ENCODE results near the gene ARF1. TPM values are rescaled to one million over a fixed set of nuclear protein-coding genes. Genes with fewer than 3 reads are reported as not detected.

Gene ARF1
- total and polyA plus RNA-seq, 4 donors: 232 to 356 (median 320) TPM

DNA sequence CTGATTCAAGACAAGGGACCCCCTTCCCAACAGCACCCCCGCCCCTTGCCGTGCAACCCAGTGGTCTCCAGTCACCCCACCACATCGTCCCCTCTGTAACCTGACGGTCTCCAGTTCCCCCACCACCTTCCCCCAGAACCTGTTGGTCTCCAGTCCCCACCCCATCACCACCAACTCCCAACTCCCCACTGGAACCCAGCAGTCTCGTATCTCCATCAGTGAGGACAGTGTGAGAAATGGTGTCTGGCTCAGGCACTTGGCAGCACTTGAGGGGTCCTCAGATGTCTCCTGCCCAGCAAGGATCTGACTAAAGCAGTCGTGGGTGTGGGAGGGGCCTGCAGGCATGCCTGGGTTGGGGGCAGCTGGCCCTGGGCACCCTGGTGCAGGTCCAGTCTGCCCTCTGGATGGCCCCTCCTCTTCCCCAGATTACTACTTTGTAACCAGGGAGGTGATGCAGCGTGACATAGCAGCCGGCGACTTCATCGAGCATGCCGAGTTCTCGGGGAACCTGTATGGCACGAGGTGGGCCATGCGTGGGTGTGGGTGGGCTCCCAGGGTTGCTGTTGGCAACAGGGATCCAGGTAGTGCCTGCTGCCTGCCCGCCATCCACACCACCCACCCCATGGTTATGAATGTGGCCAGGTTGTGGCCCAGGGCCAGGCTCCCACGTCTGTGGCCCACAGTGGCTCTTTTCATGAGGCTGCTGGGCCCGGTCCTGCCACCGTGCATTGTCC, 64.1 kb downstream of the ARF1 start:
- Histone ChIP-seq H3K4me3 (ENCODE audit: low read length in 2 of 2) (no peak overlapping the region), H3K9me3 (ENCODE audit: control insufficient read depth, low read length) (no peaks in the 10 kb centered on the region), H3K36me3 (ENCODE audit: control insufficient read depth in 1 of 2, insufficient read depth in 2 of 2, low read length in 1 of 2) (peaks cover 0 to 2% of the 10 kb centered on the region in 2 donors), H3K27ac (ENCODE audit: low read depth in 1 of 2, low read length in 2 of 2) (no peak overlapping the region), H3K27me3 (ENCODE audit: control insufficient read depth in 1 of 2, insufficient read depth in 2 of 2, low read length in 1 of 2) (no peaks in the 10 kb centered on the region), H3K4me1 (ENCODE audit: control insufficient read depth in 1 of 2, insufficient read depth in 2 of 2, low read length in 2 of 2) (peaks cover 0 to 5% of the 10 kb centered on the region in 2 donors)
- ATAC-seq (ENCODE audit: low FRiP score): no peak
- intact Hi-C loops (cut with DNase I): no loop called here
- 85 to 89% methylated on average over 18 of the region's 18 CpGs for WGBS, 2 donors
- peak in 1 of 2 donors; percentile 32 for DNase-seq

DNA sequence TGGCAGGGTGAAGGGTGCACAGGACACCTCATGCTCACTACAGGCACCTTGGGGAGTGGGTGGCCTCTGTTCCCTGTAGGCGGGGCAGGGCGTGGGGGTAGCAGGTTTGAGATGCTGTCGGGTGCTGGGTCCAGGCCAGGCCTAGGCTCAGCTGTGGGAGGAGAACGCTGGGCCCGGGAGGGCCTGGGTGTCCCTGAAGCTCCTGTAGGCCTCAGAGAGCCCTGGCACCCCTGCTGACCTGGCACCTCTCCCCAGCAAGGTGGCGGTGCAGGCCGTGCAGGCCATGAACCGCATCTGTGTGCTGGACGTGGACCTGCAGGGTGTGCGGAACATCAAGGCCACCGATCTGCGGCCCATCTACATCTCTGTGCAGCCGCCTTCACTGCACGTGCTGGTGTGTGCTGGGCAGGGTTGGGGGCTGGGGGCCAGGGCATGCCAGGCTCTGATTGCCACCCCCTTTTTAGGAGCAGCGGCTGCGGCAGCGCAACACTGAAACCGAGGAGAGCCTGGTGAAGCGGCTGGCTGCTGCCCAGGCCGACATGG, 64.7 kb downstream of the ARF1 start:
- Histone ChIP-seq H3K27ac (ENCODE audit: low read depth in 1 of 2, low read length in 2 of 2) (no peak overlapping the region), H3K36me3 (ENCODE audit: control insufficient read depth in 1 of 2, insufficient read depth in 2 of 2, low read length in 1 of 2) (peaks cover 0 to 2% of the 10 kb centered on the region in 2 donors), H3K9me3 (ENCODE audit: control insufficient read depth, low read length) (no peaks in the 10 kb centered on the region), H3K4me3 (ENCODE audit: low read length in 2 of 2) (no peak overlapping the region), H3K4me1 (ENCODE audit: control insufficient read depth in 1 of 2, insufficient read depth in 2 of 2, low read length in 2 of 2) (no peaks in the 10 kb centered on the region), H3K27me3 (ENCODE audit: control insufficient read depth in 1 of 2, insufficient read depth in 2 of 2, low read length in 1 of 2) (no peaks in the 10 kb centered on the region)
- WGBS, 2 donors: 90 to 92% methylated on average over 20 of the region's 20 CpGs
- no peak for ATAC-seq (ENCODE audit: low FRiP score)
- DNase-seq: peak; percentile 42 to 70
- intact Hi-C loops (cut with DNase I): no loop called here

DNA sequence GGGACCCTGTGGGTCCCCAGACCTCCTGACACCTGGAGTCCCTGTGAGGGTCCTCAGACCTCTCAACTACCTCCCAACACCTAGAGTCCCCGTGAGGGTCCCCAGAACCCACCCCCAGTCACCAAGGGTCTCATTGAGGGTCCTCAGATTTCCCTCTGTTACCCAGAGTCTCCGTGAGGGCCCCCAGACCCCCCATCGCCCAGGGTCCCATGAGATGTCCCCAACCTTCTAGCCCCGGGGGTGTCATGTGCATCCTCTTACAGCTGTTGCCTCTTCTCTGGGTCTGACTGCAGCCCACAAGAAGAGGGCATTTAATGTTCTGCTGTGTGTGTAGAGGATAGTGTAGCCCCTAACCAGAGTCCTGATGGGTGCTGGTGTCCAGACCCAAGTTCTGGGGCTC, 65.3 kb downstream of the ARF1 start:
- DNase-seq: peak in 1 of 2 donors; percentile 55
- 85 to 91% methylated on average over 4 of the region's 4 CpGs for WGBS, 2 donors
- no peaks in the 10 kb centered on the region for H3K4me1 ChIP-seq (ENCODE audit: control insufficient read depth in 1 of 2, insufficient read depth in 2 of 2, low read length in 2 of 2)

DNA sequence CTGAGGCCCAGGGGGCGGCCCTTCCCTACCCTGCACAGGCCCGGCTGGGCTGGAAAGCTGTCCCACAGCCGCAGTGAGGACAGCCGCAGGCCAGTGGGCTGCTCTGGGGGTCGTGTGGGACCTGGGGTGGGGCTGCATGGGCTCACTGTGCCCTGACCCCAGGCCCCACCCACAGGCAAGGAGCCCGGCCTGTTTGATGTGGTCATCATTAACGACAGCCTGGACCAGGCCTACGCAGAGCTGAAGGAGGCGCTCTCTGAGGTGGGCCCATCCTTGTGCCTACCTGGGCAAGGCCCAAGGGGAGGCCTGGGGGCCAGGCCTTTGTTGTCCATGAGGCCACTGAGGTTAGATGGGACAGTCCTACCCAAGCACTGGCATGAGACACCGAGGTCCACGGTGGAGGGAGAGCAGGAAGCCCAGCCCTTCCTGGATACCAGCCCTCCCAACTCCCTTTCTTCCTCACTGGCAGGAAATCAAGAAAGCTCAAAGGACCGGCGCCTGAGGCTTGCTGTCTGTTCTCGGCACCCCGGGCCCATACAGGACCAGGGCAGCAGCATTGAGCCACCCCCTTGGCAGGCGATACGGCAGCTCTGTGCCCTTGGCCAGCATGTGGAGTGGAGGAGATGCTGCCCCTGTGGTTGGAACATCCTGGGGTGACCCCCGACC, 65.8 kb downstream of the ARF1 start:
- Histone ChIP-seq H3K4me3 (ENCODE audit: low read length in 2 of 2) (no peak overlapping the region), H3K36me3 (ENCODE audit: control insufficient read depth in 1 of 2, insufficient read depth in 2 of 2, low read length in 1 of 2) (peaks cover 0 to 2% of the 10 kb centered on the region in 2 donors), H3K27ac (ENCODE audit: low read depth in 1 of 2, low read length in 2 of 2) (no peak overlapping the region), H3K4me1 (ENCODE audit: control insufficient read depth in 1 of 2, insufficient read depth in 2 of 2, low read length in 2 of 2) (no peaks in the 10 kb centered on the region), H3K27me3 (ENCODE audit: control insufficient read depth in 1 of 2, insufficient read depth in 2 of 2, low read length in 1 of 2) (no peaks in the 10 kb centered on the region), H3K9me3 (ENCODE audit: control insufficient read depth, low read length) (no peaks in the 10 kb centered on the region)
- WGBS, 2 donors: 62% methylated on average over 18 of the region's 18 CpGs
- intact Hi-C loops (cut with DNase I): no loop called here
- ATAC-seq (ENCODE audit: low FRiP score) (no peak), DNase-seq (peak; percentile 40 to 71)

More for the DNA sequence above, 65.3 kb downstream of the ARF1 start:
- no peaks in the 10 kb centered on the region for H3K9me3 ChIP-seq (ENCODE audit: control insufficient read depth, low read length)
- intact Hi-C loops (cut with DNase I): no loop called here
- H3K4me3 ChIP-seq (ENCODE audit: low read length in 2 of 2): no peak overlapping the region
- no peaks in the 10 kb centered on the region for H3K27me3 ChIP-seq (ENCODE audit: control insufficient read depth in 1 of 2, insufficient read depth in 2 of 2, low read length in 1 of 2)
- H3K36me3 ChIP-seq (ENCODE audit: control insufficient read depth in 1 of 2, insufficient read depth in 2 of 2, low read length in 1 of 2): peaks cover 0 to 2% of the 10 kb centered on the region in 2 donors
- H3K27ac ChIP-seq (ENCODE audit: low read depth in 1 of 2, low read length in 2 of 2): no peak overlapping the region
- ATAC-seq (ENCODE audit: low FRiP score): no peak

Small RNA genes lying within 50 kb of the gene (microRNA-seq; reads per million reads assigned to microRNA genes)
- gene MIR3620: 2.0 to 7.7 reads per million in 2 donors

Other genes starting within 250 kb of the ARF1 start
- 1 to 10 TPM in 1 of 2 donors, under 1 TPM in 1; 0.94 to 3.5 TPM for gene WNT9A, start 134.8 kb upstream of the ARF1 start, total RNA-seq
- gene WNT9A, start 134.8 kb upstream of the ARF1 start, polyA plus RNA-seq: under 1 TPM; 0.13 to 0.38 TPM
- gene WNT3A, start 75.7 kb upstream of the ARF1 start, total RNA-seq: not detected
- not detected for gene WNT3A, start 75.7 kb upstream of the ARF1 start, polyA plus RNA-seq
- gene C1orf35, start 20.6 kb downstream of the ARF1 start, total RNA-seq: 10 to 100 TPM in 1 of 2 donors, 1 to 10 TPM in 1; 7.9 to 11.4 TPM
- gene C1orf35, start 20.6 kb downstream of the ARF1 start, polyA plus RNA-seq: 10 to 100 TPM in 1 of 2 donors, 1 to 10 TPM in 1; 3.6 to 36.2 TPM
- 10 to 100 TPM; 27.4 to 35.4 TPM for gene MRPL55, start 26.6 kb downstream of the ARF1 start, total RNA-seq
- gene MRPL55, start 26.6 kb downstream of the ARF1 start, polyA plus RNA-seq: 100 to 1,000 TPM in 1 of 2 donors, 10 to 100 TPM in 1; 41.8 to 152 TPM
- 100 to 1,000 TPM; 247 to 248 TPM for gene GUK1, start 57.6 kb downstream of the ARF1 start, total RNA-seq
- 100 to 1,000 TPM; 660 to 973 TPM for gene GUK1, start 57.6 kb downstream of the ARF1 start, polyA plus RNA-seq
- gene GJC2, start 67.2 kb downstream of the ARF1 start, total RNA-seq: 1 to 10 TPM; 4.3 to 4.5 TPM
- under 1 TPM; 0.50 to 0.87 TPM for gene GJC2, start 67.2 kb downstream of the ARF1 start, polyA plus RNA-seq
- gene IBA57, start 83.1 kb downstream of the ARF1 start, total RNA-seq: 10 to 100 TPM in 1 of 2 donors, 1 to 10 TPM in 1; 7.8 to 11.1 TPM
- gene IBA57, start 83.1 kb downstream of the ARF1 start, polyA plus RNA-seq: 1 to 10 TPM in 1 of 2 donors, under 1 TPM in 1; 0.95 to 1.8 TPM
- gene OBSCN, start 125.3 kb downstream of the ARF1 start, total RNA-seq: 10 to 100 TPM in 1 of 2 donors, 1 to 10 TPM in 1; 5.9 to 19.3 TPM
- 1 to 10 TPM; 2.0 to 6.9 TPM for gene OBSCN, start 125.3 kb downstream of the ARF1 start, polyA plus RNA-seq